K562 (cell line): ENCODE data around the gene TADA2A. TPM values are rescaled to one million over a fixed set of nuclear protein-coding genes. Genes with fewer than 3 reads are reported as not detected.
A peak's percentile ranks its signal among the peaks of the same experiment; 100 is the strongest.

Experiments
- ATAC-seq: fragments of 200-7000 bp; cut with Tn5 transposase; 3 replicates; pipeline ENCODE4 v1.9.1; 2020; ENCODE audit warnings: moderate library complexity
- BruUV-seq: library from RNA; stranded (reverse); fragments of 400-500 nt; replicated peaks from 2 replicates; lab custom pipeline; 2021; lab: Mats Ljungman, UMichigan
- CTCF ChIA-PET: fragments of 300-600 bp; formaldehyde crosslinking; extraction: SDS; loops from one replicate; lab custom pipeline; 2021; ENCODE audit warnings: low intra/inter-chr PET ratio; lab: Yijun Ruan, JAX
- POLR2A ChIA-PET: fragments of 300-600, 350-650 bp; sonication (Branson Sonifier 250); formaldehyde crosslinking; extraction: SDS; loops from one replicate; lab custom pipeline; 2021; ENCODE audit warnings: antibody characterized with exemption, inconsistent platforms; lab: Yijun Ruan, JAX
- DNase-seq, 4 experiments: peaks; one replicate each; pipeline versions ENCODE4 v3.0.0 to v3.0.0-alpha.2; 2011 to 2018; ENCODE audit warnings: low spot score in 3 of 4, mixed read lengths in 3 of 4; ENCODE audit errors: extremely low read depth in 1 of 4
- FAIRE-seq: peaks from 2 replicates; lab custom pipeline; 2011; peaks lifted over from hg19 to GRCh38; lab: Jason Lieb, UNC
- H2AFZ ChIP-seq: 2 replicates; pipeline ENCODE4 v1.6.0; 2011; ENCODE audit warnings: low read depth, low read length, control low read depth, inconsistent platforms
- H3K27ac ChIP-seq: fragments of 200-600 bp; 3 replicates; pipeline ENCODE4 v1.8.0; 2011; ENCODE audit warnings: low read depth, mild to moderate bottlenecking, control low read depth, inconsistent platforms, low read length, moderate library complexity, mixed read lengths; ENCODE audit errors: extremely low read depth
- H3K27me3 ChIP-seq, 2 experiments: fragments of 300-600 bp in 1 of 2; 2 replicates in 1 of 2; 3 replicates in 1 of 2; pipeline versions ENCODE4 v1.6.0 to v1.8.0; 2011; ENCODE audit warnings: inconsistent platforms in 2 of 2, low read length in 2 of 2, mild to moderate bottlenecking in 1 of 2, mixed read lengths in 1 of 2, moderate library complexity in 1 of 2; ENCODE audit not compliant: control insufficient read depth in 2 of 2, insufficient read depth in 2 of 2
- H3K36me3 ChIP-seq: fragments of 300-600 bp; 3 replicates; pipeline ENCODE4 v1.8.0; 2011; ENCODE audit warnings: mild to moderate bottlenecking, low read length, inconsistent platforms; ENCODE audit not compliant: control insufficient read depth, insufficient read depth
- H3K4me1 ChIP-seq, 2 experiments: fragments of 200-600 bp in 1 of 2; replicated peaks in 1 of 2; 2 replicates in 1 of 2; 3 replicates in 1 of 2; pipeline versions ENCODE4 v1.5.1 to v1.8.0; 2011; ENCODE audit warnings: inconsistent platforms in 2 of 2, low read length in 2 of 2, mild to moderate bottlenecking in 1 of 2, mixed read lengths in 1 of 2, moderate library complexity in 1 of 2; ENCODE audit not compliant: control insufficient read depth in 2 of 2, insufficient read depth in 2 of 2
- H3K4me2 ChIP-seq: 2 replicates; pipeline ENCODE4 v1.6.1; 2011; ENCODE audit warnings: low read length, control low read depth, inconsistent platforms, mixed read lengths; ENCODE audit not compliant: insufficient read depth
- H3K4me3 ChIP-seq: fragments of 200-600 bp; sonication (generic), shearing (Covaris generic); 2 replicates; pipeline ENCODE4 v1.5.1; 2016; ENCODE audit warnings: control low read depth, inconsistent platforms
- H3K79me2 ChIP-seq: fragments of 200-600 bp; 3 replicates; pipeline ENCODE4 v1.8.0; 2011; ENCODE audit warnings: low read length, inconsistent platforms; ENCODE audit not compliant: control insufficient read depth, insufficient read depth
- H3K9ac ChIP-seq, 2 experiments: 2 replicates each; pipeline versions ENCODE4 v1.6.0 to v1.6.1; 2011; ENCODE audit warnings: low read depth in 2 of 2, low read length in 2 of 2, control low read depth in 1 of 2, inconsistent platforms in 1 of 2, mild to moderate bottlenecking in 1 of 2, mixed read lengths in 1 of 2; ENCODE audit not compliant: insufficient read depth in 1 of 2
- H3K9me1 ChIP-seq: one replicate; pipeline ENCODE4 v1.6.0; 2011; ENCODE audit warnings: inconsistent platforms, mild to moderate bottlenecking, low read length, moderate library complexity; ENCODE audit not compliant: control insufficient read depth, insufficient read depth
- H3K9me3 ChIP-seq: replicated peaks from 2 replicates; pipeline ENCODE4 v1.5.1; 2011; ENCODE audit warnings: low read depth, low read length, inconsistent platforms; ENCODE audit not compliant: control insufficient read depth, insufficient read depth
- H4K20me1 ChIP-seq: replicated peaks from 2 replicates; pipeline ENCODE4 v1.6.1; 2011; ENCODE audit warnings: low read length, inconsistent platforms, mixed read lengths; ENCODE audit not compliant: control insufficient read depth, insufficient read depth
- ARID1B ChIP-seq: fragments of 450-650 bp; IDR thresholded peaks from 2 replicates; pipeline ENCODE4 v1.6.1; 2016; ENCODE audit warnings: antibody characterized with exemption, mild to moderate bottlenecking, inconsistent platforms
- BACH1 ChIP-seq: fragments of 200-800 bp; sonication (Bioruptor generic); IDR thresholded peaks from 2 replicates; pipeline ENCODE4 v1.6.1; 2016; ENCODE audit warnings: missing genetic modification characterization, missing compliant biosample characterization
- BRF1 ChIP-seq: IDR thresholded peaks from 3 replicates; pipeline ENCODE4 v1.6.1; 2011; ENCODE audit warnings: borderline replicate concordance, mild to moderate bottlenecking; ENCODE audit not compliant: insufficient read length; ENCODE audit errors: extremely low read depth
- C11orf30 ChIP-seq: fragments of 450-650 bp; IDR thresholded peaks from 2 replicates; pipeline ENCODE4 v1.6.1; 2016; ENCODE audit warnings: low read depth, mild to moderate bottlenecking
- CCAR2 ChIP-seq: fragments of 200-400 bp; formaldehyde crosslinking; IDR thresholded peaks from 2 replicates; pipeline ENCODE4 v1.6.1; 2017; ENCODE audit warnings: mild to moderate bottlenecking, low read depth, low read length
- CREM ChIP-seq: IDR thresholded peaks from 2 replicates; pipeline ENCODE4 v1.6.1; 2014; ENCODE audit warnings: antibody characterized with exemption, low read depth
- FOSL1 ChIP-seq: fragments of 200-800 bp; sonication (Bioruptor generic); conservative IDR thresholded peaks from 2 replicates; pipeline ENCODE4 v1.6.1; 2016; ENCODE audit warnings: missing genetic modification characterization, missing compliant biosample characterization
- FOXK2 ChIP-seq, 2 experiments: fragments of 450-650 bp; IDR thresholded peaks in 1 of 2; conservative IDR thresholded peaks in 1 of 2; 2 replicates each; pipeline ENCODE4 v1.6.1; 2016; ENCODE audit warnings: low read depth in 2 of 2, mild to moderate bottlenecking in 1 of 2
- HDAC1 ChIP-seq, 2 experiments: fragments of 450-650 bp; IDR thresholded peaks; 2 replicates each; pipeline ENCODE4 v1.6.1; 2016 to 2017; ENCODE audit warnings: inconsistent platforms in 1 of 2, mild to moderate bottlenecking in 1 of 2, moderate library complexity in 1 of 2
- MAFG ChIP-seq: fragments of 450-650 bp; conservative IDR thresholded peaks from 2 replicates; pipeline ENCODE4 v1.6.1; 2016; ENCODE audit warnings: missing genetic modification characterization, missing compliant biosample characterization
- NFE2 ChIP-seq: IDR thresholded peaks from 2 replicates; pipeline ENCODE4 v1.6.1; 2014; ENCODE audit warnings: antibody characterized with exemption, low read depth
- SMARCA4 ChIP-seq: fragments of 450-650 bp; IDR thresholded peaks from 2 replicates; pipeline ENCODE4 v1.6.1; 2016
- SMARCC2 ChIP-seq: fragments of 450-650 bp; IDR thresholded peaks from 2 replicates; pipeline ENCODE4 v1.6.1; 2017; ENCODE audit warnings: antibody characterized with exemption, moderate library complexity, mild to moderate bottlenecking, low read depth
- TCF15 ChIP-seq: fragments of 250-450 bp; sonication (Bioruptor Pico); IDR thresholded peaks from 2 replicates; pipeline ENCODE4 v1.8.0; 2022; ENCODE audit warnings: moderate library complexity, mild to moderate bottlenecking, inconsistent platforms
- TEAD1 ChIP-seq, 2 experiments: fragments of 450-650 bp in 1 of 2; sonication (generic) in 1 of 2; formaldehyde crosslinking; IDR thresholded peaks; 2 replicates each; pipeline versions ENCODE4 v1.4.0 to v1.8.0; 2020 to 2022; ENCODE audit warnings: mild to moderate bottlenecking in 2 of 2, missing genetic modification reagents in 1 of 2
- WGBS: fragments of 100-300 bp; shearing (Covaris generic); methylation state at CpG from one replicate; pipeline ENCODE4 v1.1.6; 2016; ENCODE audit warnings: low coverage, mixed read lengths; ENCODE audit not compliant: insufficient coverage; ENCODE audit errors: missing lambda C conversion rate; 5-methylcytosine and 5-hydroxymethylcytosine counted together
- in situ Hi-C: fragments of 300-500 bp; cut with MboI; formaldehyde crosslinking; loops from 4 replicates; pipeline ENCODE4 v1.15.0; 2018; ENCODE audit warnings: inconsistent platforms, mixed read lengths
- intact Hi-C: fragments of 100-400 bp; cut with micrococcal nuclease; formaldehyde crosslinking; loops from 2 replicates; pipeline ENCODE4 v1.14.2; 2022
- polyA plus RNA-seq, 8 experiments: library from polyadenylated mRNA; depleted of rRNA in 4 of 8; stranded (reverse) in 5 of 8; unstranded in 3 of 8; fragments of >200 nt; fragmentation: Nextera tagmentation in 2 of 8; fragmentation: Illumina TruSeq in 1 of 8; extraction: Ambion mirVana in 2 of 8; extraction: Trizol in 1 of 8; gene quantifications; 2 replicates each; pipeline versions ENCODE4 v1.2.1 to v1.2.3, GENCODE V29; 2011 to 2014; ENCODE audit warnings: inconsistent platforms in 1 of 8, missing spikeins in 1 of 8
- total RNA-seq, 7 experiments: library from RNA; depleted of rRNA in 6 of 7; stranded (reverse); fragments of >200 nt in 6 of 7; fragmentation: Illumina TruSeq in 2 of 7; extraction: Trizol in 2 of 7; gene quantifications; 2 replicates each; pipeline versions ENCODE4 v1.2.1 to v1.2.3, GENCODE V29; 2011 to 2021; ENCODE audit warnings: low replicate concordance in 1 of 7
- TF ChIP-seq, protein P1 (sequence below), 2 experiments: fragments of 450-650 bp in 1 of 2; sonication (generic) in 1 of 2; formaldehyde crosslinking in 1 of 2; IDR thresholded peaks in 1 of 2; conservative IDR thresholded peaks in 1 of 2; 2 replicates each; pipeline versions ENCODE4 v1.6.1 to v1.8.1; 2016 to 2023; ENCODE audit warnings: mild to moderate bottlenecking in 2 of 2, moderate library complexity in 2 of 2, inconsistent platforms in 1 of 2, missing genetic modification reagents in 1 of 2
- TF ChIP-seq, protein P2 (sequence below): fragments of 450-650 bp; IDR thresholded peaks from 2 replicates; pipeline ENCODE4 v1.6.1; 2016
- TF ChIP-seq, protein P3 (sequence below): fragments of 450-650 bp; IDR thresholded peaks from 2 replicates; pipeline ENCODE4 v1.6.1; 2018; ENCODE audit warnings: mild to moderate bottlenecking, low read depth; ENCODE audit not compliant: partially characterized antibody

TADA2A gene
- total and polyA plus RNA-seq, 9 of the 15 experiments (the other 6 are each of a cell fraction or from before 2014, with no cell fraction given), result 13.8 to 37.7 (median 25.0) TPM

DNA sequence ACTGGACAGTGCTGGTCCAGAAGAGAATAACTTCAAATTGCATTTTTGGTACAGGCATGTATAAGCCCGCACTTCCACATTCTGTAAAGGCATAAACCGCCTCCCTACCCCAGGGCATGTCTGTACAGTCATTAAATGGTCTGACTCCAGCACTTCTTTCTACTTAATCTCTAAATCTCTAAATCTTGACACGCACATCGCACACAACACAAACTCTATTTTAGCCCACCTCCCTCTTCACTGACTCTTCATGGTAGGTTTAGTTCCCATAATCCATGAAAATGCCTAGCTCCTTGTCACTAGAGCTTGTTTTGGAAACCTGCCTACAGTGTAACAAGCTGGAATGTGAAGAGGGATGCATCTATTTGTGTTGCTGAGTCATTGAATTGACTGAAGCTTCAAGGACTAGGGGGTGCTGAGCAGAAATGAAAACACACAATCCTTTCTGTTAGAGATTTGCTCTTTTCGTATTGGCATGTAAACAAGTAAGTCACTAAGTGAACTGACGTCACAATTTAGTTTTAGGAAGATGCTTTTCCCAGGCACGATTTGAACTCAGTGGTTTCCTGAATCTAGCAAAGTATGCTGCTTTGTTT, 81.4 kb downstream of the TADA2A start:
- Histone ChIP-seq H3K36me3 (no peaks in the 10 kb centered on the region), H3K9me3 (no peaks in the 10 kb centered on the region), H3K27me3 (no peaks in the 10 kb centered on the region), H3K9ac (peak overlapping the region in 1 of 2 experiments; percentile 76; a peak in 2 of 4 replicates), H3K4me3 (peak overlapping the region; percentile 72), H3K9me1 (no peaks in the 10 kb centered on the region), H2AFZ (peak overlapping the region; percentile 95), H4K20me1 (no peaks in the 10 kb centered on the region), H3K4me2 (peak overlapping the region; percentile 89), H3K27ac (peak overlapping the region; percentile 72; the same call in 1 of the 3 replicates), H3K79me2 (peaks cover 31% of the 10 kb centered on the region), H3K4me1 (peaks cover 17 to 19% of the 10 kb centered on the region in 2 experiments; a peak in 4 of 5 replicates)
- ATAC-seq (no peak), DNase-seq (peak; percentile 42 to 57 (median 48)), FAIRE-seq (no peak)
- ChIA-PET CTCF (no interaction called here), POLR2A (interaction anchor here (0.6 to 1.4 kb wide), 4 partner anchors 10 to 19 kb away, joined by 3 to 6 read pairs (median 3); no protein-coding TSS in a partner anchor)
- in situ Hi-C loops (no loop called here), intact Hi-C loops (loop anchor here (5.0 kb wide), 1 partner anchor 81 kb away; the partner anchor contains the start of genes ACACA and TADA2A)
- 6% methylated on average over 7 of the region's 7 CpGs for WGBS
- no TSS peak for BruUV-seq
- TF ChIP-seq CREM (peak; percentile 49; the same call in 1 of the 2 replicates), TCF15 (CRISPR knock-in tag) (no peak), ARID1B (peak; percentile 56), SMARCA4 (peak; percentile 75), HDAC1 (IDR thresholded peaks at IDR 0.05) (0 out of 4 replicates have a peak, but pooled peaks of 1 of the 2 experiments have one; percentile 17), C11orf30 (peak; percentile 89), SMARCC2 (peak; percentile 61), BRF1 (no peak), BACH1 (peak; percentile 85), MAFG (peak; percentile 89), CCAR2 (no peak), TEAD1 (CRISPR knock-in tag; IDR thresholded peaks at IDR 0.05) (peak in 1 of 2 experiments; percentile 41; a peak in 1 of 4 replicates), NFE2 (peak; percentile 96), FOXK2 (conservative IDR thresholded peaks at IDR 0.05 in 1 of 2, IDR thresholded peaks at IDR 0.05 in 1 of 2; ENCODE audit: low read depth in 2 of 2) (peak; percentile 72 to 79), FOSL1 (tag) (peak; percentile 35; the same call in 1 of the 2 replicates)
- TF ChIP-seq, protein P1, sequence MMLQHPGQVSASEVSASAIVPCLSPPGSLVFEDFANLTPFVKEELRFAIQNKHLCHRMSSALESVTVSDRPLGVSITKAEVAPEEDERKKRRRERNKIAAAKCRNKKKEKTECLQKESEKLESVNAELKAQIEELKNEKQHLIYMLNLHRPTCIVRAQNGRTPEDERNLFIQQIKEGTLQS (IDR thresholded peaks at IDR 0.05), result peak; percentile 58
- TF ChIP-seq, protein P1 (CRISPR knock-in tag; conservative IDR thresholded peaks at IDR 0.05), result no peak
- TF ChIP-seq, protein P2, sequence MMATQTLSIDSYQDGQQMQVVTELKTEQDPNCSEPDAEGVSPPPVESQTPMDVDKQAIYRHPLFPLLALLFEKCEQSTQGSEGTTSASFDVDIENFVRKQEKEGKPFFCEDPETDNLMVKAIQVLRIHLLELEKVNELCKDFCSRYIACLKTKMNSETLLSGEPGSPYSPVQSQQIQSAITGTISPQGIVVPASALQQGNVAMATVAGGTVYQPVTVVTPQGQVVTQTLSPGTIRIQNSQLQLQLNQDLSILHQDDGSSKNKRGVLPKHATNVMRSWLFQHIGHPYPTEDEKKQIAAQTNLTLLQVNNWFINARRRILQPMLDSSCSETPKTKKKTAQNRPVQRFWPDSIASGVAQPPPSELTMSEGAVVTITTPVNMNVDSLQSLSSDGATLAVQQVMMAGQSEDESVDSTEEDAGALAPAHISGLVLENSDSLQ, result peak; percentile 52
- TF ChIP-seq, protein P3, sequence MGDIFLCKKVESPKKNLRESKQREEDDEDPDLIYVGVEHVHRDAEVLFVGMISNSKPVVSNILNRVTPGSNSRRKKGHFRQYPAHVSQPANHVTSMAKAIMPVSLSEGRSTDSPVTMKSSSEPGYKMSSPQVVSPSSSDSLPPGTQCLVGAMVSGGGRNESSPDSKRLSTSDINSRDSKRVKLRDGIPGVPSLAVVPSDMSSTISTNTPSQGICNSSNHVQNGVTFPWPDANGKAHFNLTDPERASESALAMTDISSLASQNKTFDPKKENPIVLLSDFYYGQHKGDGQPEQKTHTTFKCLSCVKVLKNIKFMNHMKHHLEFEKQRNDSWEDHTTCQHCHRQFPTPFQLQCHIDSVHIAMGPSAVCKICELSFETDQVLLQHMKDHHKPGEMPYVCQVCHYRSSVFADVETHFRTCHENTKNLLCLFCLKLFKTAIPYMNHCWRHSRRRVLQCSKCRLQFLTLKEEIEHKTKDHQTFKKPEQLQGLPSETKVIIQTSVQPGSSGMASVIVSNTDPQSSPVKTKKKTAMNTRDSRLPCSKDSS, result no peak
